HG02759 (cell line): Measurements from ENCODE around the gene ITGAL.
"Not testable (repeated sequence)": the region's sequence is repeated elsewhere in the genome, so short reads cannot be mapped to it uniquely, and the experiment has no call there.

Experiments used
- ATAC-seq: cut with Tn5 transposase; IDR thresholded peaks from one replicate; pipeline ENCODE4 v1.9.1; 2021; ENCODE audit warnings: mild to moderate bottlenecking, moderate library complexity; ENCODE audit not compliant: unreplicated experiment

The ITGAL gene

DNA sequence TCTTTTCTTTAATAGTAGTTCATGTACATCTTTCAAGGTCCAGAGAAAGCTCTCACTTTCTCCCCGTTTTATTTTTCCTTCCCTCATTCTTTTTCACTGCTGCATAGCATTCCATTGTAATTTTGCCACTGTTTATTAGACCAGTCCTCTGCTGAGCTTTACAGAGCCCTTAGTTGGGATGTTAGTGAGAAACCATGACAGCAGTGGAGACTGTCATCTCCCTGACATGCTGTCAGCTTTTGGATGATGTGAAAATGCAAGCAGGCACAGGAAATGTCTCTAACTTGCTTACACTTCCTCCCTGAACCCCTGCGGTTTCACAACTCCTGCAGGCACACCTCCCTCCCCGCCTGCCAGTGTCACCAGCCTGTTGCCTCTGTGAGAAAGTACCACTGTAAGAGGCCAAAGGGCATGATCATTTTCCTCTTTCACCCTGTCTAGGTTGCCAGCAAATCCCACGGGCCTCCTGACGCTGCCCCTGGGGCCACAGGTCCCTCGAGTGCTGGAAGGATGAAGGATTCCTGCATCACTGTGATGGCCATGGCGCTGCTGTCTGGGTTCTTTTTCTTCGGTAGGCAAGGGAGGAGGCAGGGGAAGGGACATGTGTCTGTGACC, at the start of gene ITGAL:
Gene ITGAL, plus strand, starts transcription at position 415 of the 615 bp plus-strand sequence. Its CDS starts 96 bp downstream, at position 511.
- ATAC-seq = peak; percentile 59

DNA sequence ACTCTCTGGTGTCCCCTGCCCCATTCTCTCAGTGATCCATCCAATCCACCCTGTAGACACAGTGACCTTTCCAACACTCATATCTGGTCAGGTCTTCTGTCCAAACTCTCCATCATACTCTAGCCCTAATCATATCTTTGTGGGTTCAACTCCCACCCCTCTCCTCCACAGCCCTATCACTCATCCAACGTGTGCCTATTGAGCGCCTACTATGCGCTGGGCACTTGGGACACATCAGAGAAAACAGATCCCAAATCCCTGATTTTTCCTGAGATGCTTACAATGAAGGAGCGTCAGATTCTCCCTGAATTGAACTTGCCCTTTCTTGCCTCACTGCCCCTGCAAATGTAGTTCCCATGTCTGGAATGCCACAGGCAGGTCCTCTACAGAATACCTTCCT, 44.5 kb upstream of the ITGAL start:
- ATAC-seq = no peak

DNA sequence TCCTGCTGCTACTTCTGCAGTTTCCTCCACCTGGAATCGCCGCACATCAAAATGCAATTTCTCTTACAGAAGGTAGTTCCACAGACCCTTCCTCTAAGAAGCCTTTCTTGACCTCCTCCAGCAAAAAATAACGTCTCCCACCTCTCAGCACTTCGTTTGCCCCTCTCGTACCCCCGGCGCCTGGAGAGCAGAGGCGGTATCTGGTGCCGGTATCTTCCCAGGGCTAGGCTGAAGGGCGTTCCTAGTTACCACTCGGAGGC, 43.2 kb upstream of the ITGAL start:
- ATAC-seq = no peak

DNA sequence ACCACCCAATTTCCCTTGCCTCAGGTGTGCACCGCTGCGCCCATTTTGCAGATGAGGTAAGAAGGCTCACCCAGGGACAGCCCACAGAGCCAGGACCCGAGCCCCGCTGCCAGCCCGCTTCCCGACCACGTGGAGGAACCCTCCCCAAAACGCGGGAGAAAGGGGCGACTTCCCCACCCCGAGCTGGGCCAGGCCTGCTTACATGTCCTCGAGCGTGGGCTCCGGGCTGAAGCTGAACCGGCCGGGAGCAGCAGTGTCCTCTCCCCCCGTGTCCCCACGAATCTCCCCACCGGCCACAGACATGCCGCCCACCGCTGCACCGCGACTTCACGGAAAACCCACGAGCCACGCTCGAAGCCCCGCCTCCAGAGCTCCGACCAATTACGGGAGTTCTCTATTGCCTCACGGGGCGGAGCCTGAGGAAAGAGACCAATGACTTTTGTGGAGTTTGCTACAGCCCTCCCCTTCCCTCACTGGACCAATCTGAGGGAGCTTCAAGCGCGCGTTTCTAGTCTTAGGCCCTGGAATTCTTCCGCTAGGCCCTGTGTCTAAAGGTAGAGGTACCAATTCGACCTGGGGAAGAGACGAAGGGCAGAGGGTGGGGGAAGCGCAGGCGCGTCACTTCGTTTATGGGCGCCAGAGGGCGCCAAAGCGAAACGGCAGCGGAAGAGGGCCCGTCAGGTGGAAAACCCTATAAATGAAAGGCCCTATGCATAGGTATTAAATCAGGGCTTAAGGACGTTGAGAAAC, 42.7 kb upstream of the ITGAL start, which contains the start of gene DCTPP1:
Gene DCTPP1, minus strand, starts transcription at position 353 of the 750 bp plus-strand sequence. Its CDS starts 50 bp downstream, at position 303.
- peak; percentile 96 for ATAC-seq

DNA sequence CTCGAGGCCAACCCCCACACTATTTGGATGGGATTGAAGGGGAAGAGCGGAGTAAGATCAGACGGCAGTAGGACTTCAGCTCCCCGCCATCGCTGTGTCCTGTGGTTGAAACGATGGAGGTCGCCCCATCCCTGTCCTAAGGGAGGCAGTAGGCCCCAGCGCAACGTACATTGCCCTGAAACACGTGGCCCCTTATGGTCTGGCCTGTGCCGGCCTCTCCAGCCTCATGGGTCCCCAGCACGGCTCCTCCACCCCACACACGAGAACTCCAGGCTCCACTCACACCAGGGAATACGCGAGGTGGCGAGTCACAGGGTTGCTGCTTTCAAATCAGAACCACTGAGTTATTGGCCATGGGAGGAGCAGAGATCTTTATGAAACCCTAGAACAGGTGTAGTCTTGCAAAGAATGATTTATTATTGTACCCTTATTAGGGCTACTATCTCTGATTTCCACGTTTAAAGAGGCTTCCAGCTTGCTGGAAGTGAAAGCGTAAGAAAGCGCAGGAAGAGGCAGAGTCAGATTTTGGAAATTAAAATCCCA, 42.0 kb upstream of the ITGAL start:
- ATAC-seq = peak; percentile 15

DNA sequence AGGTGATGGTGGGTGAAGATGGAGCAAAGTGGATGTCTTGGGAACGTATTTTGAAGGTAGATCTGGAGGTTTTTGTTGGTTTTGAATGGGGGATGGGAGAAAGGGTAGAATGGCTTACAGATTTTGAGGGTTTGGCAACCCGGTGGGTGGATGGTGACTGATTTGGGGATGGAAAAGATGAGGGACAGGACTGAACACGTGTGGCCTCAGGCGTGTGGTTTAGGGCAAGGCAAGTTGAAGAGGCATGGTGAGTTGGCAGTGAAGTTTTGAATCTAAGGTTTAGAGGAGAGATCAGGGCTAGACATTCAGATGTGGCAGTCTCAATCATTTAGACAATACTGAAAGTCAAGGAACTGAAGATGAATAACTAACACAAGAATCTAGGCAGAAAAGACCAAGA, 37.7 kb upstream of the ITGAL start:
- ATAC-seq = no peak

DNA sequence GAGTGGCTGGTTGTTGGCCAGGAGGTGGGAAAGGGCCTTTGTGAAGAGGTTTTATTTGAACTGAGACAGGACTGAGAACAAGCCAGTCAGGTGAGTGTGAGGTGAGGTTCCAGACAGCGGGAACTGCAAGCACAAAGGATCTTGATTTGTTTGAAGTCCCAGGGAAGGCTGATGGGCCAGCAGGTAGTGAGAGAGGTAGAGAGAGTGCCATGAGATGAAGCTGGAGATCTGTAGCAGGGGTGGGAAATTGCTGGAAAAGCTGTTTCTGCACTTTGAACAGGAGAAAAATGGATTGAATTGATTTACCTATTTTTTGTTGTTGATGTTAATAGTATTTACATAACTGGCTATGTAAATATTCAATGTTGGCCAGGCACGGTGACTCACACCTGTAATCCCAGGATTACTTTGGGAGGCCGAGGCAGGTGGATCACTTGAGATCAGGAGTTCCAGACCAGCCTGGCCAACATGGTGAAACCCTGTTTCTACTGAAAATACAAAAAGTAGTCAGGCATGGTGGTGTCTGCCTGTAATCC, 35.0 kb upstream of the ITGAL start:
- no peak for ATAC-seq

DNA sequence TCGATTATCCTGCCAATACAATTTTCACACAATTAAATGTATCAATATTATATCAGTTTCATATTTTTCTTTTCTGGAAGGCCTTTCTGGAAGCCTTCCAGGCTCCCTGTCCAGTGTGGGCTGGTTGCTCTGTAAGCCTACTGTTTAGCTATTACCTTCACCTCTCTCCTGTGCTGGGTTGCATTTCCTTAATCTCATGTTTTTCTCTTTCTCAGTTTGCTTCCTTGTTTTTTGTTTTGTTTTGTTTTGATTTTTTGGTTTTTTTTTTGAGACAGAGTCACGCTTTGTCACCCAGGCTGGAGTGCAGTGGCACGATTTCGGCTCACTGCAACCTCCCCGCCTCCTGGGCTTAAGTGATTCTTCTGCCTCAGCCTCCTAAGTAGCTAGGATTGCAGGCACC, 33.7 kb upstream of the ITGAL start:
- no peak for ATAC-seq

DNA sequence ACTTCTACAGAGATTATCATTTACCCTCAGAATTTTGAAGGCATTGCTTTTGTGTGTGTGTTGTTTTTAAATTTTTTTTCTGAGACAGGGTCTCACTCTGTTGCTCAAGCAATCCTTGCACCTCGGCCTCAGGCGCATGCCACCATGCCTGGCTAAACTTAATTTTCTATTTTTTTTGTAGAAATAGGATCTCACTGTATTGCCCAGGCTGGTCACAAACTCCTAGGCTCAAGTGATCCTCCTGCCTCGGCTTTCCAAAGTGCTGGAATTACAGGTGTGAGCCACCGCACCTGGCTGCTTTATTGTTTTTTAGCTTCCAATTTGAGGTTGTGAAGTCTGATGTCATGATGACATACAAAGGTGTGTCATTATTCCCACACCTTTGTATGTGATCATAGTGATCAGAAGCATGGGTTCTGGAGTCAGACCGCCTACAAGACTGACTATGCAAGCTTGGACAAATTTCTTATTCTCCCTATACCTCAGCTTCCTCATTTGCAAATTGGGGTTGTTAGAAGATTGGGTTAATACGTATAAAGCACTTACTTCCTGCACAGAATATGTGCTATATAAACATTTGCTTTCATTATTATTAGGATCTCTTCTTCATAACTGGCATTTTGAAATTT, 32.7 kb upstream of the ITGAL start:
- ATAC-seq = no peak

DNA sequence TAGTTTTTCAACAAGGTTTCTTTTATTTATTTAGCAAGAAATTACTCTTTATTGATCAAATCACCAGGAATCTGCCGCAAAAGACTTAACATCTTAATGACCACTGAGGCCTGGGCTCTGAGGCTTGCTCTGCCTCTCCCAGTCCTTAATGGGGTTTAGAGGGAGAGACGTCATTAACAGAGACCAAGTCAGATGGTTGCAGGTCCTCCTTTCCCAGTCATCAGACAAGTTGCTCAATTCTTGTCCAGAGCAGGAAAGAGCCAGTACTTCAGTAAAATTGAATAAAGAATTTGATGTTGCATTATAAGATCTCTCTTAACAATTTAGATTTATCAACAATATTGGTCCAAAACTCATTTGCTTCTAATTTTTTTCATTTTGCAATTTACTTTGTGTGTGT, 28.9 kb upstream of the ITGAL start:
- no peak for ATAC-seq

DNA sequence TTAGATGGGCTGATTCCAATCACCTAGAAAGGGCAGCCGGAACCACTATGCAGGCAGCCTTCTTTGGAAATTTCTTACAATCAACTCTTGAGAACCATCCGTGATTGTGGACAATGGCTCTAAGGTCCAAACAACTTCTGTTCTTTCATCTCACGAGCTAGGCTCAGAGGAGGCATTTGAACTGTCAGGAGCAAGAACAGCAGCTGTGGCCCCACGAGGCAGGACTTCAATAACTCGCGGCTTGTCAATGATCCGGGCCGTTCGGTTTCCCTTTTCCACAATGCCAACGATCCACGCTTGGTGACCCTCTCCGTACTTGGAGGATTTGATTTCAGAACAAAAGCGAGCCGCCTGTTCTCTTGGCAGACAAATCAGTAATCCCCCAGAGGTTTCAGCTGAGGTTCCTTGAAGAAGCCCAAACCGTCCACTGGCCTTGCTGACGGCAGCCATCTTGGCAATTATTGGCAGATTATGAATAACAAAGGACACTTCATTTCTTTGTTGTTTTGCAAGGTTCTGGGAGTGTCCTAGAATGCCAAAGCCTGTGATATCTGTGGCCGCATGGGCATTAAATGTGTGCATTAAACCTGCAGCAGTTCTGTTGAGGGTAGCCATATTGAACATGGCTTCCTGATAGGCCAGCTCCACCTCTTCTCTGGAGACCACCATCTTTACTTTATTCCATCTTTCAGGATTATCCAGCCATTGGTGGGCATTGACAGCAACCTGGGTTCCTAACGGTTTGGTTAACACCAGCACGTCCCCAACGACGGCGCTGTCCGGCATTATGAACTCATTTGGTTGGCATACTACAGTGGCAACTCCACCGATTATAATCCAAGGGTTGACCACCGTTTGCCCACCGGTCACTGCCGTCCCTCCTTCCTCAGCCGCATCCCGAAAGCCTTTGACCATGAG, 28.1 kb upstream of the ITGAL start:
- ATAC-seq = no peak

DNA sequence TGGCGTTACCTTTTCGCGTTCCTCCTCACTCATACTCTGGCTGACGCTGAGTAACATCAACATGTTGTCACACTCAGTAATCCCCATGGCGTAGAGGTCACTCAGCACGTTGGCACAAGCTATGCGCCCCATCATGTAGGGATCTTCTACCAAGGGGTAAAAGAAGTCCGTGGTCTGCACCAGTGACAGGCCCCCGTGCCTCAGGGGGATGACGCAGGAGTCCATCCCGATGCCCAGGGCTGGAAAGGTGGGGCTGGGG, 27.5 kb upstream of the ITGAL start:
- ATAC-seq = no peak

DNA sequence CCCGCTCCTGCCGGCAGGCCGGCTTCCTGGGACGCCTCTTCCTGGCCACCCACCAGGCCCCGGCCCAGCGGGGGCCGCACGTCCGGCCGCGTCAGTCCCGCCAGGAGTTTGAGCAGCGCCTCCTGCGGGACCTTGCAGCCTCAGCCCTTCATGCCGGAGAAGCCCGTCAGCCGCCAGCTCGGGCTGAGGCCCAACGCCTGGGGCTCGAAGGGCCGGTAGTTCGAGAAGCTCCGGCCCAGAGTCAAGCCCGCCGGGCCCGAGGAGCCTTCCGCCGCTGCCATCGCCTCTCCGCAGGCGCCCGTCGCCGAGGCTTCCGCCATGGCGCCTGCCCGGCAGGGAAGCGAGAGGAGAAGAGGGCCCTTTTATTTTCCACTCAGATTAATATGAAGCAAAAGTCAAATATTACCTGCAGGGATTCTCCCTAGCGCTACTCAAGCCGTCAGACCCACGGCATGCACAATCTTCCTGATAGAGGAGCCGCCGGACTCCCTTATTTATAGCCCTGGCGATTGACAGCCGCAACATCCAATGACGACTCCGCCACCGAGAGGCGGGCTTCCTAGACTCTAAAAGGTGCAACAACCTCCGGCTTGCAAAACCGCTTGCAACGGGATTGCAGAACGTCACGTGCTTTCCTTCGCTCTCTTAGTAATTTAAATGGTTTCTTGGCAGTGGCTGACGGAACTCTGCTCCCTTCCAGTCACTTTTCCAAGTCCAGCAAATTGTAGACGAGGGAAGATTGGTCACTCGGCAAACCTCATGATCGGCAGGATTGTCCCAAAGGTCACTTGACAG, 26.9 kb upstream of the ITGAL start, which contains the start of gene SEPHS2:
Gene SEPHS2, minus strand, starts transcription at position 467 of the 795 bp plus-strand sequence. Its CDS starts 147 bp downstream, at position 320.
- ATAC-seq = peak; percentile 86

DNA sequence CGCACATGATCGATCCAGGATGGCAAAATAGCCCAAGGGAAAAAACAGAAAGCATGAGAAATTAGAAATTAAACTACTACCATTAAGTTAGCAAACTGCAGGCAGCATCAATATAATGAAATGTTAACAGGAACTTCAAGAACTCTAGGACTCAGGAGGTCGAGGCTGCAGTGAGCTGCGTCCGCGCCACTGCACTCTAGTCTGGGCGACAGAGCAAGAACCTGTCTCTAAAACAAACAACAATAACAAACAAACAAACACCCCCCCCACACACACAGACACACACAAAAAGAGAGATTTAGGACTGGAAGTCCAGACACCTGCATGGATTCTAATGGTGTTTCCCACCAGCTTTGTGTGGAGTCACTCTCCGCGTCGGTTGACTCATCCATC, 26.3 kb upstream of the ITGAL start:
- ATAC-seq = no peak

DNA sequence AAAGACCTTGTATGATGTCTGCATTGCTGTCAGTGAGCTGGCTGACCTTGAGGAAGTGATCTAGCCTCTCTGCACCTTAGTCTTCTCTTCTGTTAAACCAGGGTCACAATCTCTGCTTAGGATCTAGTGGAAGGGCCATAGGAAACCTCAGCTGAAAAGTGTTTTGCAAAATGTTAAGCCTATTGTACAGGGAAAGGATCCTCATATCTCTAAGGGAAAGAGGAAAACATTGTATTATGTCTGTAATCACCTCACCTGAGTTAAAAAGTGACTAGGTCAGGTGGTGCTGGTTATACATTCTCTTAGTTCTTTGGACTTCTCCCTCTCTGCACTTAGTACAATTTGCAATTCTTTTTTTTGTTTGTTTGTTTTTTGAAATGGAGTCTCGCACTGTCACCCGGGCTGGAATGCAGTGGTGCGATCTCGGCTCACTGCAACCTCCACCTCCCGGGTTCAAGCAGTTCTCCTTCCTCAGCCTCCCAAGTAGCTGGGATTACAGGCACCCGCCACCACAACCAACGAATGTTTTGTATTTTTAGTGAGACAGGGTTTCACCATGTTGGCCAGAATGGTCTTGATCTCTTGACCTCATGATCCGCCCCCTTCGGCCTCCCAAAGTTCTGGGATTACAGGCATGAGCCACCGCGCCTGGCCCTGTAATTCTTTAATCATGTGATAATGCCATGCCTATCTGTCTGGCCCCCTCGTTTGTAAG, 24.9 kb upstream of the ITGAL start:
- ATAC-seq = no peak

DNA sequence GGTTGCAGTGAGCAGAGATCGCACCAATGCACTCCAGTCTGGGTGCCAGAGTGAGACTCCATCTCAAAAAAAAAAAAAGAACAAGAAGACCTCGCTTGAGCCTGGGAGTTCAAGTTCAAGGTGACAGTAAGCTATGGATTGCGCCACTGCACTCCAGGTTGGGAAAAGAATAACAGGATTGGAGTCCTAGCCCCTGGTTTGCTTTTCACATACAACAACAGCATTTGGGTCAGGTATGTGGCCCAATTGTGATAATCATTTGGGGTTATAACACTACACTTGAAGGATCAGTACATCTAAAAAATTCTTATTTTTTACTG, 23.5 kb upstream of the ITGAL start:
- no peak for ATAC-seq

DNA sequence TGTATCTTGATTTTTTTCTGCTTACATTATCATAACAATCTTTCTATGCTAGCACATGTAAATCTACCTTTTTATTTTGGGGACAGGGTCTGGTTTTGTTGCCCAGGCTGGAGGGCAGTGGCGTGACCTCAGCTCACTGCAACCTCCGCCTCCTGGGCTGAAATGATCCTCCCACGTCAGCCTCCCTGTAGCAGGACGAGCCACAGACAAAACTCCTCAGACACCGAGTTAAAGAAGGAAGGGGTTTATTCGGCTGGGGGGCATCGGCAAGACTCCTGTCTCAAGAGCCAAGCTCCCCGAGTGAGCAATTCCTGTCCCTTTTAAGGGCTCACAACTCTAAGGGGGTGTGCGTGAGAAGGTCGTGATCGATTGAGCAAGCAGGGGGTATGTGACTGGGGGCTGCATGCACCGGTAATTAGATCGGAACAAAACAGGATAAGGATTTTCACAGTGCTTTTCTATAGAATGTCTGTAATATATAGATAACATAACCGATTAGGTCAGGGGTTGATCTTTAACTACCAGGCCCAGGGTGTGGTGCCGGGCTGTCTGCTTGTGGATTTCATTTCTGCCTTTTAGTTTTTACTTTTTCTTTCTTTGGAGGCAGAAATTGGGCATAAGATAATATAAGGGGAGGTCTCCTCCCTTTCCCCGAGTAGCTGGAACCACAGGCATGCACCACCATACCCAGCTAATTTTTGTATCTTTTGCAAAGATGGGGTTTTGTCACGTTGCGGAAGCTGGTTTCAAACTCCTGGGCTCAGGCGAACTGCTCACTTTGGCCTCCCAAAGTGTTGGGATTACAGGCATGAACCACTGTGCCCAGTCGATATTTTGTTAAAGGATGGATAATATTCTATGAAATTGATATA, 19.6 kb upstream of the ITGAL start:
- ATAC-seq = not testable (repeated sequence)

DNA sequence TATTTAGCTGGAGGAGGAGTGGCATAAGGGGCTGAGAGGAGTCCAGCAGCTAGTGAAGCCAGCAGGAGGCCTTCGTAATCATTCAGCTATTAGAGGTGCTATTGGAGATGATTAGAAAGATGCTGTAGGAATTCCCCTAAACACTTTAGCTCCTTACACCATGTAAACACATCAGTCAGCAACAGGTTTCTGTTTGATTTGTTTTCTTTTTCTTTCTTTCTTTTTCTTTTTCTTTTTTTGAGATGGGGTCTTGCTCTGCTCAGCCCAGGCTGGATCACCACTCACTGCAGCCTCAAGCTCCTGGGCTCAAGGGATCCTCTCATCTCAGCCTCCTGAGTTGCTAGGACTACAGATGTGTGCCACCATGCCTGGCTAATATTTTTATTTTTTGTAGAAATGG, 16.2 kb upstream of the ITGAL start:
- ATAC-seq = no peak

DNA sequence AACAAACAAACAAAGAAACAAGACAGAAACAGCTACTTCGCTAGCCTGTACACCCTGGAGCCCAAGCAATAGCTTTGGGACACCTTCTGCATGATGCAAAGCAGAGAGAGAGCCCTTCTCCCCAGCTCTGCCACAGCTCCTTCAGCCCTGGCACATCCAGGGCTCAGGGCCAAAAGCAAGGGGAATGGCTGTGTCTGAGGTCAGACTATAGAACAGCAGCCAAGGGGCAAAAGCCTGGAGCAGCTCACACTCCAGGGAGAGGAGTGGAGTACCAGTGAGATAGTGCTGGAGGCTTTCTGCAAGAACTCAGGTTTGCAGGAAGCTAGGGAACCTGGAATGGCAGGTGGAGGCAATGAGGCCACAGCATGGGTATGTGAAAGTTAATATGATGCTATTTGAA, 15.3 kb upstream of the ITGAL start:
- no peak for ATAC-seq
